Measurements from ENCODE around the gene UNC93A. TPM values are rescaled to one million over a fixed set of nuclear protein-coding genes. Genes with fewer than 3 reads are reported as not detected.

The UNC93A gene
- total RNA-seq, 1 donor from 2014 or later: not detected

- DNase-seq (ENCODE audit: low read depth): no peak
Observed at GRCh38 chr6:167293088-167293589, 2.0 kb downstream of the UNC93A start.

GRCh38 chr6:167293590-167294091 is 2.5 kb downstream of the UNC93A start:
- DNase-seq (ENCODE audit: low read depth): no peak

- DNase-seq (ENCODE audit: low read depth): no peak
Observed at GRCh38 chr6:167294241-167294640, 3.1 kb downstream of the UNC93A start.

GRCh38 chr6:167294651-167295494 is 3.8 kb downstream of the UNC93A start:
- no peak for DNase-seq (ENCODE audit: low read depth)

GRCh38 chr6:167295495-167296292 is 4.6 kb downstream of the UNC93A start:
- DNase-seq (ENCODE audit: low read depth): no peak

GRCh38 chr6:167296293-167296690 is 5.2 kb downstream of the UNC93A start:
- no peak for DNase-seq (ENCODE audit: low read depth)

GRCh38 chr6:167296902-167297301 is 5.8 kb downstream of the UNC93A start:
- DNase-seq (ENCODE audit: low read depth): no peak

- no peak for DNase-seq (ENCODE audit: low read depth)
Observed at GRCh38 chr6:167298127-167298526, 7.0 kb downstream of the UNC93A start.

GRCh38 chr6:167299641-167300308 is 8.7 kb downstream of the UNC93A start:
- DNase-seq (ENCODE audit: low read depth): no peak

- DNase-seq (ENCODE audit: low read depth): no peak
Observed at GRCh38 chr6:167300902-167301777, 10.0 kb downstream of the UNC93A start.

GRCh38 chr6:167302074-167302473 is 11.0 kb downstream of the UNC93A start:
- no peak for DNase-seq (ENCODE audit: low read depth)

- DNase-seq (ENCODE audit: low read depth): no peak
Observed at GRCh38 chr6:167302796-167303195, 11.7 kb downstream of the UNC93A start.

- no peak for DNase-seq (ENCODE audit: low read depth)
Observed at GRCh38 chr6:167303675-167304625, 12.8 kb downstream of the UNC93A start.

GRCh38 chr6:167304912-167305311 is 13.8 kb downstream of the UNC93A start:
- no peak for DNase-seq (ENCODE audit: low read depth)

- DNase-seq (ENCODE audit: low read depth): no peak
Observed at GRCh38 chr6:167305796-167306195, 14.7 kb downstream of the UNC93A start.

- DNase-seq (ENCODE audit: low read depth): no peak
Observed at GRCh38 chr6:167306401-167306998, 15.4 kb downstream of the UNC93A start.

GRCh38 chr6:167307342-167307955 is 16.3 kb downstream of the UNC93A start:
- DNase-seq (ENCODE audit: low read depth): no peak

GRCh38 chr6:167308207-167308606 is 17.1 kb downstream of the UNC93A start:
- DNase-seq (ENCODE audit: low read depth): no peak
